ENCODE data around the gene RBMS1.

DNA sequence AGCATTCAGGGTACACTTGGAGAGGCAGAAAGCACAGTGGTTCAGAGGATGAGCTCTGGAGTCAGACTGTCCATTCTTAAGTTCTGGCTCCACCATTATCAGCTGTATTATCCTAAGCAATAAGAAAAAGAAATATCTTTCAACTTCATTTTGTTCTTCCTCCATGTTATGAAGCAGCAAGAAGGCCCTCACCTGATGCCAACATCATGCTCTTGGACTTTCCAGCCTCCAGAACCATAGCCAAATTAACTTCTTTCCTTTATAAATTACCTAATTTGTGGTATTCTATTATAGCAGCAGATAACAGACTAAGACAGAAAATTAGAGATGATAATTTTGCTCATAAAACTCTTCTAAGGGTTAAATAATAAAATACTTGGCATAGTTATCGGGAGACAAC, 137.1 kb downstream of the RBMS1 start:
- no peak for TF ChIP-seq POLR2A (IDR thresholded peaks at IDR 0.05)
- TF ChIP-seq, protein P1, sequence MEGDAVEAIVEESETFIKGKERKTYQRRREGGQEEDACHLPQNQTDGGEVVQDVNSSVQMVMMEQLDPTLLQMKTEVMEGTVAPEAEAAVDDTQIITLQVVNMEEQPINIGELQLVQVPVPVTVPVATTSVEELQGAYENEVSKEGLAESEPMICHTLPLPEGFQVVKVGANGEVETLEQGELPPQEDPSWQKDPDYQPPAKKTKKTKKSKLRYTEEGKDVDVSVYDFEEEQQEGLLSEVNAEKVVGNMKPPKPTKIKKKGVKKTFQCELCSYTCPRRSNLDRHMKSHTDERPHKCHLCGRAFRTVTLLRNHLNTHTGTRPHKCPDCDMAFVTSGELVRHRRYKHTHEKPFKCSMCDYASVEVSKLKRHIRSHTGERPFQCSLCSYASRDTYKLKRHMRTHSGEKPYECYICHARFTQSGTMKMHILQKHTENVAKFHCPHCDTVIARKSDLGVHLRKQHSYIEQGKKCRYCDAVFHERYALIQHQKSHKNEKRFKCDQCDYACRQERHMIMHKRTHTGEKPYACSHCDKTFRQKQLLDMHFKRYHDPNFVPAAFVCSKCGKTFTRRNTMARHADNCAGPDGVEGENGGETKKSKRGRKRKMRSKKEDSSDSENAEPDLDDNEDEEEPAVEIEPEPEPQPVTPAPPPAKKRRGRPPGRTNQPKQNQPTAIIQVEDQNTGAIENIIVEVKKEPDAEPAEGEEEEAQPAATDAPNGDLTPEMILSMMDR (IDR thresholded peaks at IDR 0.05), result no peak

Data from sigmoid colon (tissue), 3 donors.